Endodermal cell (in vitro differentiated cells): ENCODE data around the gene L1TD1. TPM values are rescaled to one million over a fixed set of nuclear protein-coding genes. Genes with fewer than 3 reads are reported as not detected.
A peak's percentile ranks its signal among the peaks of the same experiment; 100 is the strongest.
"Not testable (repeated sequence)": the region's sequence is repeated elsewhere in the genome, so short reads cannot be mapped to it uniquely, and the experiment has no call there.

ENCODE experiments used
- DNase-seq: peaks from one replicate; pipeline ENCODE4 v3.0.0-alpha.2; 2017
- H3K27ac ChIP-seq: 2 replicates; pipeline ENCODE4 v1.5.1; 2013; ENCODE audit warnings: mild to moderate bottlenecking, low read depth, low read length, moderate library complexity
- H3K27me3 ChIP-seq: 2 replicates; pipeline ENCODE4 v1.6.1; 2013; ENCODE audit warnings: mild to moderate bottlenecking, low read length, moderate library complexity; ENCODE audit not compliant: insufficient read depth, control insufficient read depth, poor library complexity, severe bottlenecking
- H3K36me3 ChIP-seq: 2 replicates; pipeline ENCODE4 v1.7.0; 2013; ENCODE audit warnings: mild to moderate bottlenecking, low read length, moderate library complexity; ENCODE audit not compliant: control insufficient read depth, insufficient read depth
- H3K4me1 ChIP-seq: one replicate; pipeline ENCODE4 v1.7.0; 2013; ENCODE audit warnings: low read length; ENCODE audit not compliant: control insufficient read depth, insufficient read depth
- H3K4me3 ChIP-seq: 2 replicates; pipeline ENCODE4 v1.5.1; 2013; ENCODE audit warnings: mild to moderate bottlenecking, low read length, moderate library complexity
- H3K9ac ChIP-seq: 2 replicates; pipeline ENCODE4 v1.6.1; 2013; ENCODE audit warnings: mild to moderate bottlenecking, low read length, moderate library complexity; ENCODE audit not compliant: poor library complexity, severe bottlenecking; ENCODE audit errors: extremely low read depth
- H3K9me3 ChIP-seq: 2 replicates; pipeline ENCODE4 v1.6.1; 2013; ENCODE audit warnings: mild to moderate bottlenecking, low read length, moderate library complexity; ENCODE audit not compliant: control insufficient read depth
- H3K27ac Mint-ChIP-seq: 2 replicates; pipeline ENCODE4 v1.8.0; 2020; ENCODE audit warnings: mixed read lengths
- H3K27me3 Mint-ChIP-seq: 2 replicates; pipeline ENCODE4 v1.8.0; 2021; ENCODE audit warnings: mild to moderate bottlenecking, mixed read lengths; ENCODE audit not compliant: insufficient read depth
- H3K36me3 Mint-ChIP-seq: 2 replicates; pipeline ENCODE4 v1.8.0; 2020; ENCODE audit warnings: low read depth, mixed read lengths
- H3K4me1 Mint-ChIP-seq: 2 replicates; pipeline ENCODE4 v1.8.0; 2020; ENCODE audit warnings: mixed read lengths
- H3K4me3 Mint-ChIP-seq: 2 replicates; pipeline ENCODE4 v1.8.0; 2020; ENCODE audit warnings: mild to moderate bottlenecking, moderate library complexity, mixed read lengths
- H3K9me3 Mint-ChIP-seq: 2 replicates; pipeline ENCODE4 v1.8.0; 2020; ENCODE audit warnings: mild to moderate bottlenecking, mixed read lengths
- WGBS, 2 experiments: methylation state at CpG; one replicate each; pipeline versions ENCODE4 v1.1.5 to v1.1.7; 2013; ENCODE audit warnings: missing lambda C conversion rate in 2 of 2, mixed read lengths in 1 of 2; ENCODE audit not compliant: insufficient coverage in 1 of 2, insufficient read length in 1 of 2; 5-methylcytosine and 5-hydroxymethylcytosine counted together
- total RNA-seq, 2 donors: library from RNA; stranded (reverse); fragmentation: NEBNext Ultra II Directional in 1 of 2; extraction: Animal tissue kit (Norgen Biotek cat#: 25700) in 1 of 2; gene quantifications; 2 replicates in 1 of 2; 3 replicates in 1 of 2; pipeline ENCODE4 v1.2.1, GENCODE V29; 2021
- TF ChIP-seq, protein P1 (sequence below): fragments of 200-600 bp; sonication (generic); conservative IDR thresholded peaks from 2 replicates; pipeline ENCODE4 v1.5.0; 2021; ENCODE audit warnings: antibody characterized with exemption, mild to moderate bottlenecking

L1TD1 gene
- total RNA-seq, 2 donors from 2014 or later = 66.7 to 200 TPM

GRCh38 chr1:62178372-62178771 is 16.3 kb upstream of the L1TD1 start:
- Mint-ChIP-seq H3K27ac (peak overlapping the region; percentile 90), H3K27me3 (no peaks in the 10 kb centered on the region), H3K9me3 (no peaks in the 10 kb centered on the region), H3K4me1 (peaks cover 56% of the 10 kb centered on the region), H3K4me3 (no peak overlapping the region), H3K36me3 (no peaks in the 10 kb centered on the region)
- Histone ChIP-seq H3K4me3 (peak overlapping the region; percentile 31), H3K9ac (peak overlapping the region; percentile 52), H3K36me3 (no peaks in the 10 kb centered on the region), H3K9me3 (no peaks in the 10 kb centered on the region), H3K27ac (no peak overlapping the region), H3K4me1 (peaks cover 11% of the 10 kb centered on the region), H3K27me3 (no peaks in the 10 kb centered on the region)
- 89 to 94% methylated on average over 5 to 7 of the region's 7 CpGs for WGBS, 2 experiments
- TF ChIP-seq, protein P1, sequence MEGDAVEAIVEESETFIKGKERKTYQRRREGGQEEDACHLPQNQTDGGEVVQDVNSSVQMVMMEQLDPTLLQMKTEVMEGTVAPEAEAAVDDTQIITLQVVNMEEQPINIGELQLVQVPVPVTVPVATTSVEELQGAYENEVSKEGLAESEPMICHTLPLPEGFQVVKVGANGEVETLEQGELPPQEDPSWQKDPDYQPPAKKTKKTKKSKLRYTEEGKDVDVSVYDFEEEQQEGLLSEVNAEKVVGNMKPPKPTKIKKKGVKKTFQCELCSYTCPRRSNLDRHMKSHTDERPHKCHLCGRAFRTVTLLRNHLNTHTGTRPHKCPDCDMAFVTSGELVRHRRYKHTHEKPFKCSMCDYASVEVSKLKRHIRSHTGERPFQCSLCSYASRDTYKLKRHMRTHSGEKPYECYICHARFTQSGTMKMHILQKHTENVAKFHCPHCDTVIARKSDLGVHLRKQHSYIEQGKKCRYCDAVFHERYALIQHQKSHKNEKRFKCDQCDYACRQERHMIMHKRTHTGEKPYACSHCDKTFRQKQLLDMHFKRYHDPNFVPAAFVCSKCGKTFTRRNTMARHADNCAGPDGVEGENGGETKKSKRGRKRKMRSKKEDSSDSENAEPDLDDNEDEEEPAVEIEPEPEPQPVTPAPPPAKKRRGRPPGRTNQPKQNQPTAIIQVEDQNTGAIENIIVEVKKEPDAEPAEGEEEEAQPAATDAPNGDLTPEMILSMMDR = no peak
- DNase-seq = no peak

DNA sequence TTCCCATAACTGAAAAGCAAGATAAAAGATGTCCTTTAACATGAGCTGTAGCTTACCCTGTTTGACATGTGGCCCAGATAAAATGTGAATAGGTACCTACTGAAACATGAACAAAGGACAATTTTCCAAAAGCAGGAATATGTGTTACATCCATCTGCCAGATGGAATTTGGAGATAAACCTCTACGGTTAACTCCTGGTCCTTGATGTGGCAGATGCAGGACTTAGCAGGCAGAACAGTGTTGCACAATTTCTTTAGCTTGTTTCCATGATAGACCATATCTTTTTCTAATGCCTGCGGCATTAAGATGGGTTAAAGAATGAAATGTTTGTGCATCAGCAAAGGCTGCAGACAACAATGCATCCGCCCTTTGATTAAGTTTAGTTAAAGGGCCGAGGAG is 14.6 kb upstream of the L1TD1 start:
- not testable (repeated sequence) for H3K4me3 ChIP-seq, H3K36me3 Mint-ChIP-seq, H3K9me3 Mint-ChIP-seq, DNase-seq, H3K27me3 Mint-ChIP-seq, H3K27ac ChIP-seq, H3K27me3 ChIP-seq, H3K36me3 ChIP-seq, H3K9me3 ChIP-seq, H3K27ac Mint-ChIP-seq, H3K4me3 Mint-ChIP-seq, H3K9ac ChIP-seq
- H3K4me1 ChIP-seq = peaks cover 11% of the 10 kb centered on the region
- 93 to 95% methylated on average over 4 of the region's 4 CpGs for WGBS, 2 experiments
- H3K4me1 Mint-ChIP-seq = peaks cover 62% of the 10 kb centered on the region

- H3K27ac Mint-ChIP-seq = peak overlapping the region; percentile 87
- no peak overlapping the region for H3K27ac ChIP-seq
Observed at GRCh38 chr1:62180639-62181038, 14.0 kb upstream of the L1TD1 start.

More at GRCh38 chr1:62180639-62181038, 14.0 kb upstream of the L1TD1 start:
- no peaks in the 10 kb centered on the region for H3K36me3 ChIP-seq
- Mint-ChIP-seq H3K4me3 (no peak overlapping the region), H3K27me3 (no peaks in the 10 kb centered on the region), H3K4me1 (peaks cover 58% of the 10 kb centered on the region), H3K9me3 (no peaks in the 10 kb centered on the region), H3K36me3 (no peaks in the 10 kb centered on the region)
- 94 to 96% methylated on average over 3 to 5 of the region's 6 CpGs for WGBS, 2 experiments
- H3K27me3 ChIP-seq = no peaks in the 10 kb centered on the region
- H3K9ac ChIP-seq = no peak overlapping the region
- DNase-seq = no peak
- TF ChIP-seq, protein P1 = no peak
- H3K4me3 ChIP-seq = peak overlapping the region; percentile 24
- peaks cover 11% of the 10 kb centered on the region for H3K4me1 ChIP-seq
- H3K9me3 ChIP-seq = no peaks in the 10 kb centered on the region
